AG04449 (cell line): Measurements from ENCODE around the gene RBM19.
"Not testable (repeated sequence)": the region's sequence is repeated elsewhere in the genome, so short reads cannot be mapped to it uniquely, and the experiment has no call there.

ENCODE experiments used
- CTCF ChIA-PET: fragments of 350-600 bp; formaldehyde crosslinking; extraction: SDS; loops from one replicate; lab custom pipeline; 2021; ENCODE audit warnings: antibody characterized with exemption; lab: Yijun Ruan, JAX
- POLR2A ChIA-PET: fragments of 400-600, 350-600 bp; formaldehyde crosslinking; extraction: SDS; loops from one replicate; lab custom pipeline; 2020; ENCODE audit warnings: antibody characterized with exemption, inconsistent platforms; lab: Yijun Ruan, JAX
- DNase-seq: peaks from one replicate; pipeline ENCODE4 v3.0.0-alpha.2; 2010; ENCODE audit warnings: low read depth, low spot score
- H3K4me3 ChIP-seq: 2 replicates; pipeline ENCODE4 v1.5.1; 2011; ENCODE audit warnings: low read depth, mild to moderate bottlenecking, control low read depth, low read length
- CTCF ChIP-seq: IDR thresholded peaks from one replicate; pipeline ENCODE4 v1.5.1; 2011; ENCODE audit warnings: mild to moderate bottlenecking, moderate library complexity, low read length, control low read depth, inconsistent platforms; ENCODE audit not compliant: insufficient read depth; ENCODE audit errors: missing control alignments

Gene RBM19

DNA sequence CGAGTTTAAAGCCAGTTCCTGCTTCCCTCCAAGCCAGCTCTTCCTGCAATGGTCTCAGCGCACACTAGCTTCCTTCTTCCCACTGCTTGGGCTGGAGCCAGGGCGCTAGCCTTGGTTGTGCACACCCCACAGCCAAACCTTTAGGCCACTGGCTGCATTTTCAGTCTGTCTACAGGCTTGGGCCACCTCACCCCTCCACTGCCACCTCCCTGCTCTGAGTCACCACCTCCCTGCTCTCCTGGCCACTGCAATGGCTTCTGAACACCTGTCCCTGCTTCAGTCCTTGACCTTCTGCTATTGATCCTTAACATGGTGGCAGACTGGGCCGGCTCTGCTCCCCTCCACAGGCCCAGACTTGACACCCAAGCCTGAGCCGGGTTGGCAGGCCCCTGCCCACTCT lies 151.1 kb downstream of the RBM19 start:
- DNase-seq: no peak
- H3K4me3 ChIP-seq: no peak overlapping the region
- CTCF ChIA-PET: no interaction called here
- POLR2A ChIA-PET: no interaction called here
- no peak for TF ChIP-seq CTCF

DNA sequence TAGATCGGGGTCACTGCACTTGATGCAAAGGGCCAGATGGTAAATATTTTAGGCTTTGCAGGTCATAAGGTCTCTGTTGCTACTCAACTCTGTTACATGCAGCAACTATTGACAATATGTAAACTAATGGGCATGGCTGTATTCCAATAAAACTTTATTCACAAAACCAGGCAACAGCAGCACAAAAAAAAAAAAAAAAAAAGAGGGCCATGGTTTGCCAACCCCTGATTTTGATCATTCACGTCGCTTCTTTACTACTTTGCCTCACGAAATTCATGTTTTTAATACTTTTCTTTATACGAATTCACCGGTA lies 152.9 kb downstream of the RBM19 start:
- H3K4me3 ChIP-seq: no peak overlapping the region
- ChIA-PET CTCF (no interaction called here), POLR2A (no interaction called here)
- TF ChIP-seq CTCF: no peak
- no peak for DNase-seq

GRCh38 chr12:113812411-113813228 lies 153.5 kb downstream of the RBM19 start:
- TF ChIP-seq CTCF: no peak
- no peak overlapping the region for H3K4me3 ChIP-seq
- ChIA-PET CTCF (no interaction called here), POLR2A (no interaction called here)
- no peak for DNase-seq

GRCh38 chr12:113809462-113810220 lies 156.5 kb downstream of the RBM19 start:
- H3K4me3 ChIP-seq, CTCF ChIA-PET, POLR2A ChIA-PET, DNase-seq: not testable (repeated sequence)

DNA sequence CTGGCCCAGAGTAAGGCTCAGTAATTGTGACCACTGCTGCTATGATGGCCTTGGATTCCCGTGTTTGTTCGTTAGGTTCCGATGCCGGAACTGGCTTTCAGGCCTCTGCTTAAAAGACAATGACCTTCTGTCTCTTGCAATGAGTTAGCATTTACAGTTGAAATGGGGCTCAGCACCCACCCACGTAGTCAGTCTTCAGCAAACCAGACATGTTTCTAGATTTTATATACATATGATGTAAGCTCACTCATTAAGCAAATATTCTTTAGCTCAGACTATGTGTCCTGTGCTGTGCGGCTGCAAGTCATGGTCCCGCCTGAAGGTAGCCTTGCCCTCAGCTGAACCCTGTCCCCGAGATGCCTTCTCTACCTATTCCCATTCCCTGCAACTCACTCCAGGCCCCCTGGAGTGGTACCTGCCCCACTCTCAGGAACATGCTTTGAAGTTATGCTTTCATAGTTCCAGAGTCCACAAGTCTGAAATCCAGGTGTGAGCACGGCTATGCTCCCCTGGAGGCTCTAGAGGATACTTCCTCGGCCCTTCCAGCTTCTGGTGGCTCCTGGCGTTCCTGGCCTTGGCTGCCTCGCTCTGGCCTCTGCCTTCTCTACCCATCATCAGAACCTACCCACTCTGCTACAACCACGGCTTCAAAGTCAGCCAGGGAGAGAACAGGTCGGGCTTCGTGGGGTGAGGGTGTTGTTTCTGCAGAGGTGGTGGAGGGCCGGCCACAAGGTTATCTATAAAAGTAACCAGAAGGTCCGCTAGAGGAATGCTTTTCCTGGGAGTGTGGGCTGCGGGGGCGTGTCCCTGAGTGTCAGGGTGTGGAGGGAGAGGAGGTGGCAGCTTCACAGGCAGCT lies 157.8 kb downstream of the RBM19 start:
- no peak for TF ChIP-seq CTCF
- no peak overlapping the region for H3K4me3 ChIP-seq
- ChIA-PET POLR2A (no interaction called here), CTCF (no interaction called here)
- DNase-seq: no peak

GRCh38 chr12:113805673-113806072 lies 160.5 kb downstream of the RBM19 start:
- ChIA-PET CTCF (no interaction called here), POLR2A (no interaction called here)
- no peak for TF ChIP-seq CTCF
- no peak for DNase-seq
- H3K4me3 ChIP-seq: no peak overlapping the region
